ENCODE results near the gene DNMBP. TPM values are rescaled to one million over a fixed set of nuclear protein-coding genes. Genes with fewer than 3 reads are reported as not detected.
"Not testable (repeated sequence)": the region's sequence is repeated elsewhere in the genome, so short reads cannot be mapped to it uniquely, and the experiment has no call there.

Gene DNMBP
- total RNA-seq, 3 donors from 2014 or later = 37.1 to 60.0 (median 48.3) TPM

DNA sequence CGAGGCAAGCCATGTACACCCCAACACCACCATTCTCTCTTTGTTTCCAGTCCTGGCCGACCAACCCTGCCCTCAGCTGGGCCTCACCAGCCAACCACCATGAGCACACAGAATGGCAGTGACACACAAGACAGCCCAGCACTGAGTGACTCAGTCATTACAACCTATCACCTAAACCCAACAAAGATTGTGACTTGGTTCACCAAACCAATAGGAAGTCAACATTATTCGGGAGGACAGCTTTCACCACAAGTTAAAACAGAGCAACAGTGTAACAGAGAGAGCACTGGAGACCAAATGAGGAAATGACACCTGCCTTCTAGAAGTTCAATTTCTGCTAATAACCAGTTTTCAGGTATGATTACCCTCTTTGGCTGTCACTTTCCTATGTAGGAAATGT is 72.1 kb downstream of the DNMBP start:
- Histone ChIP-seq H3K4me3 (no peak overlapping the region), H3K4me1 (ENCODE audit: low read depth) (peaks cover 6% of the 10 kb centered on the region), H3K36me3 (ENCODE audit: low read depth) (no peaks in the 10 kb centered on the region), H3K9me3 (no peaks in the 10 kb centered on the region)
- intact Hi-C loops (cut with DNase I, micrococcal nuclease) = loop anchor here in 1 of 2 donors (10.0 kb wide), 1 partner anchor 247 kb away; the partner anchor contains the start of gene ERLIN1
- ATAC-seq (peak; percentile 62), DNase-seq (no peak)
- TF ChIP-seq, protein P1, sequence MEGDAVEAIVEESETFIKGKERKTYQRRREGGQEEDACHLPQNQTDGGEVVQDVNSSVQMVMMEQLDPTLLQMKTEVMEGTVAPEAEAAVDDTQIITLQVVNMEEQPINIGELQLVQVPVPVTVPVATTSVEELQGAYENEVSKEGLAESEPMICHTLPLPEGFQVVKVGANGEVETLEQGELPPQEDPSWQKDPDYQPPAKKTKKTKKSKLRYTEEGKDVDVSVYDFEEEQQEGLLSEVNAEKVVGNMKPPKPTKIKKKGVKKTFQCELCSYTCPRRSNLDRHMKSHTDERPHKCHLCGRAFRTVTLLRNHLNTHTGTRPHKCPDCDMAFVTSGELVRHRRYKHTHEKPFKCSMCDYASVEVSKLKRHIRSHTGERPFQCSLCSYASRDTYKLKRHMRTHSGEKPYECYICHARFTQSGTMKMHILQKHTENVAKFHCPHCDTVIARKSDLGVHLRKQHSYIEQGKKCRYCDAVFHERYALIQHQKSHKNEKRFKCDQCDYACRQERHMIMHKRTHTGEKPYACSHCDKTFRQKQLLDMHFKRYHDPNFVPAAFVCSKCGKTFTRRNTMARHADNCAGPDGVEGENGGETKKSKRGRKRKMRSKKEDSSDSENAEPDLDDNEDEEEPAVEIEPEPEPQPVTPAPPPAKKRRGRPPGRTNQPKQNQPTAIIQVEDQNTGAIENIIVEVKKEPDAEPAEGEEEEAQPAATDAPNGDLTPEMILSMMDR (IDR thresholded peaks at IDR 0.05) = no peak

DNA sequence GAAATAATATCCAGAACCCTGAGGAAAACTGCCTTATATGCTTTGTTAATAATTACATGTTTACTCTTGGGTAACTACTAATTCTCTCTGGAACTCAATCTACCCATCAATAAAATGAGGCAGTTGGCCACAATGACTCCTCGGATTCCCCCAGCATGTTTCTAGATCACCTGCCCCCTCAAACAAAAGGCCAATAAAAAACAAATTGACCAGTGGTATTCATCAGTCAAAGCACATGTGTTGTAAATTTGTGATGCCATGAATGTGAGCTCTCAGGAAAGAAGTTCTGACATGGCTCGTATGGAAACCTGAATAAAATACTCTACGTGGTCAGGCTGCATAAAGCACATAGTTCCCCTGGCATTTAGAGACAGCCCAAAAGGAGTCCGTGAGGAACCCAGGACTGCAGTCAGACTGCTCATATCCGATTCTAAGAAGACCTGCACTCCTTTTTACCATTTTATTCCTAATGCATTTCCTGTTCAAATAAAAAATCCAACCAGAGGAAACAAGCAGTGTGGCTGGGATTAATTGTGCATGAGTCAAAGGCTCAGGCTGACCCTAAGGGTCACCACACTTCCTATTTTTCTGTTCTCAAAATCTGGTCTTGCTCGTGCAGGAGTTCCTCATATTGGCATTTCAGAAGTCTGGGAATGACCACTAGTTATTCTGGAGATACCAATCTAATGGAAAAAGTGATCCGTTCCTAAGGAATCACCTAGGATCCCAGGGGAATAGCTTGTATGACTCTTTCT is 77.4 kb downstream of the DNMBP start:
- not testable (repeated sequence) for DNase-seq; H3K9me3 ChIP-seq; H3K4me3 ChIP-seq; H3K4me1 ChIP-seq (ENCODE audit: low read depth); ATAC-seq; H3K36me3 ChIP-seq (ENCODE audit: low read depth)
- intact Hi-C loops (cut with DNase I, micrococcal nuclease) = loop anchor here in 1 of 2 donors (10.0 kb wide), 1 partner anchor 252 kb away; the partner anchor contains the start of gene ERLIN1

DNA sequence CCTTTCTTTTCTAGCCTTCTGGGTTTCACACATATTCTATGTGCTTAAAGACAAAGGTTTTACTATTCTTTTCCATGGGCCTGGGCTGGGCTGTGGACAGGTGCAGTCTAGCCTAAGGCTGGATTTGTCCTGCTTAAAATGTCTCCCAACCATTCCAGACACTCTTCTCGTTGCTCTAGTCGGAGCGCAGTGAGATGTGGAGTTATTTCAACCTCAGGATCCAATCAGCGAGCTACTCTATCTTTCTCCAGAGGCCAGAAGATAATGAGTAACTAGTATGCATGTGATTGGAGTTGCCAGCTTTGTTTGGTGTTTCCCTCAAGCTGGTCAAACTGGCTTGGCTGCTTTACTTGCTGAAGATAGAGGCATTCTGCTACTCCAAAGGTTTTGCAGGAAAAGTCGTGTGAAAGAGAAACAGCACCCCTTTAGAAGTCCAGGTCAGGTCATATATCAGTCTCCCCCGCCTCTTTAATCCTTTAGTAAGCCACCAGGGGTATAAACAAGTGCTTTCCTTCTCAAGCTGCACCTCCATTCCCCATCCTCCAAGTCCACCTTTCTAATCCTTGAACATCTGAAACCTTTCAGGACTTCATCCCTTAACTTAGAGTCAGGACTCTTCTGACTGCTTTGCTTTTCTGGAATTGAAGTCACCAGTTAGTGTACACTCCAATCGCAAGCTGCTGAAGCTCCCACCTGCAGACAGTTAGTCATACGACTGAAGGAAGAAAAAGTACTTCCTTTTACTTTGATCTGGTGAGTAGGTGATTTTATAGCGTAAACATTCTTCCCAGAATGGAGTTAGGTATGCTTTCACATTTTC is 78.8 kb downstream of the DNMBP start:
- Histone ChIP-seq H3K4me1 (ENCODE audit: low read depth) (peaks cover 8% of the 10 kb centered on the region), H3K4me3 (peak overlapping the region; percentile 38), H3K9me3 (no peaks in the 10 kb centered on the region), H3K36me3 (ENCODE audit: low read depth) (no peaks in the 10 kb centered on the region)
- intact Hi-C loops (cut with DNase I, micrococcal nuclease) = loop anchor here in 1 of 2 donors (10.0 kb wide), 1 partner anchor 254 kb away; the partner anchor contains the start of gene ERLIN1
- ATAC-seq = peak; percentile 80
- TF ChIP-seq, protein P1 (IDR thresholded peaks at IDR 0.05) = no peak
- DNase-seq = peak in 2 of 3 donors; percentile 64 to 96

DNA sequence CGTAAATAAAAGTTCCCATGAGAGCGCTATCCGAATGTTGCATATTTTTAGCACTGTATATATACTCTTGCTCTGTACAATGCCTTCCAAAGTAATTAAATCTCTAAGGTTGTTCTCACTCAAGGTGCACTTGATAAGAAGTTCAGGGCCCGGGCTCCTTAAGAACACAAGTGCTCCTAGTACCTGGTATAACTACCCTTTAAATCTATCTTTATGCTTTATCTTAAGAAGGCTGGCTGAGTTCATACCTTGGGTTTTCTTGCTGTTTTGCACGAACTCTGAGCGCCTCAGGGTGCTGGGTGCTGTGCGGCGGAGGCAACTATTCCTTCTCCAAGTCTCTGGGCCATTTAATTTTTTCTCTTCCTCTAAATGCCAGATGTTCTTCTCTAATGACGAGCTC is 80.4 kb downstream of the DNMBP start:
- no peaks in the 10 kb centered on the region for H3K36me3 ChIP-seq (ENCODE audit: low read depth)
- H3K9me3 ChIP-seq = no peaks in the 10 kb centered on the region
- ATAC-seq (no peak), DNase-seq (peak in 1 of 3 donors; percentile 33)
- peaks cover 13% of the 10 kb centered on the region for H3K4me1 ChIP-seq (ENCODE audit: low read depth)
- intact Hi-C loops (cut with DNase I, micrococcal nuclease) = no loop called here
- peak overlapping the region; percentile 38 for H3K4me3 ChIP-seq
- TF ChIP-seq, protein P1 (IDR thresholded peaks at IDR 0.05) = no peak

DNA sequence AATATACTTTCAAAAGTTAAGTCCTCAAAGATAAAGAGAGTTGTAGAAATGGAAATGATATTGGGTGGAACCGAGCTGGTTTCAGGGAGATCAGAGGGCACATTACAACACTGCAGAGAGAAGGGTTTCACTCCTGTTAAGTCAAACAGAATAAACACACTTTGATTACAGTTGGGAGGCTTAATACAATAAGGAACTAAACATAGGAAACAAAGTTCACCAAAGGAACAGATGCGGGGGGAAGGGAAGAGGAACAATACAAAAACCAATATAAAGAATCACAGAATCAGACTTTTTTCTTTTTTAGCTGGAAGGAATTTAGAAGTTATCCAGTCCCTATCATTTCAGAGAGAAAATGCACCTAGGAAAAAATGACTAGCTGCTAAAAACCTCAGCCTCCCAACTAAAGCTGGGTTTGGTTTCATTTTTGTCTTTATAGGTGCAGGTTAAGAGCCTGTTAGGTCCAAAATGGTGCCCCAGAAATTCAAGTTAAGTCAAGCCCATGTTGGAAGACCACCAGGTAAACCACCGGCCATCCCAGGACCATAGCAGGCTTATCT is 81.9 kb downstream of the DNMBP start:
- H3K4me1 ChIP-seq (ENCODE audit: low read depth) = peaks cover 21% of the 10 kb centered on the region
- TF ChIP-seq, protein P1 (IDR thresholded peaks at IDR 0.05) = no peak
- intact Hi-C loops (cut with DNase I, micrococcal nuclease) = no loop called here
- DNase-seq (peak in 1 of 3 donors; percentile 62), ATAC-seq (peak; percentile 65)
- no peaks in the 10 kb centered on the region for H3K9me3 ChIP-seq
- no peaks in the 10 kb centered on the region for H3K36me3 ChIP-seq (ENCODE audit: low read depth)
- H3K4me3 ChIP-seq = peak overlapping the region; percentile 38
